Retinal pigment epithelial cell (primary cell): Measurements from ENCODE around the gene VPS51.

ENCODE experiments used
- DNase-seq: peaks from one replicate; pipeline ENCODE4 v3.0.0-alpha.2; 2010; ENCODE audit warnings: low read depth
- H3K4me3 ChIP-seq: 2 replicates; pipeline ENCODE4 v1.5.1; 2011; ENCODE audit warnings: mild to moderate bottlenecking, low read length, control low read depth, moderate library complexity
- CTCF ChIP-seq: conservative IDR thresholded peaks from 2 replicates; pipeline ENCODE4 v1.5.1; 2011; ENCODE audit warnings: low read depth, low read length, control low read depth, inconsistent platforms

Gene VPS51

GRCh38 chr11:65063532-65063931 is 32.5 kb upstream of the VPS51 start:
- DNase-seq = no peak
- TF ChIP-seq CTCF = no peak
- H3K4me3 ChIP-seq = no peak overlapping the region

GRCh38 chr11:65064847-65065240 is 31.2 kb upstream of the VPS51 start:
- no peak for DNase-seq
- H3K4me3 ChIP-seq = no peak overlapping the region
- TF ChIP-seq CTCF = no peak

GRCh38 chr11:65065851-65066250 is 30.2 kb upstream of the VPS51 start:
- no peak for TF ChIP-seq CTCF
- no peak overlapping the region for H3K4me3 ChIP-seq
- DNase-seq = no peak

GRCh38 chr11:65066315-65066714 is 29.7 kb upstream of the VPS51 start:
- TF ChIP-seq CTCF = no peak
- no peak overlapping the region for H3K4me3 ChIP-seq
- DNase-seq = no peak

- TF ChIP-seq CTCF = no peak
- no peak overlapping the region for H3K4me3 ChIP-seq
- no peak for DNase-seq
These were observed 29.2 kb upstream of the VPS51 start for GRCh38 chr11:65066805-65067291.

- no peak for DNase-seq
- H3K4me3 ChIP-seq = no peak overlapping the region
- TF ChIP-seq CTCF = no peak
These were observed 28.6 kb upstream of the VPS51 start for GRCh38 chr11:65067446-65067845.

GRCh38 chr11:65069217-65069616 is 26.8 kb upstream of the VPS51 start:
- no peak for TF ChIP-seq CTCF
- DNase-seq = no peak
- H3K4me3 ChIP-seq = no peak overlapping the region
